SK-N-SH (cell line): ENCODE data around the gene CFAP100. TPM values are rescaled to one million over a fixed set of nuclear protein-coding genes. Genes with fewer than 3 reads are reported as not detected.

ENCODE experiments used
- CTCF ChIA-PET: fragments of 300-600, 350-600 bp; formaldehyde crosslinking; extraction: SDS; loops from one replicate; lab custom pipeline; 2021; lab: Yijun Ruan, JAX
- POLR2A ChIA-PET: fragments of 350-600 bp; sonication (Branson Sonifier 250); formaldehyde crosslinking; extraction: SDS; loops from one replicate; lab custom pipeline; 2020; ENCODE audit warnings: antibody characterized with exemption, inconsistent platforms; lab: Yijun Ruan, JAX
- DNase-seq: peaks from one replicate; pipeline ENCODE4 v3.0.0; 2012
- H2AFZ ChIP-seq: fragments of 200-600 bp; sonication (generic); 2 replicates; pipeline ENCODE4 v1.8.1; 2016; ENCODE audit warnings: antibody characterized with exemption, mild to moderate bottlenecking, low read depth
- H3F3A ChIP-seq: fragments of 200-600 bp; sonication (generic); replicated peaks from 2 replicates; pipeline ENCODE3; 2016; ENCODE audit warnings: antibody characterized with exemption, mild to moderate bottlenecking; ENCODE audit not compliant: insufficient read depth
- H3K27ac ChIP-seq, 2 experiments: fragments of 200-500 bp in 1 of 2; fragments of 200-600 bp in 1 of 2; sonication (Bioruptor generic) in 1 of 2; sonication (generic), shearing (Covaris generic) in 1 of 2; 2 replicates each; pipeline versions ENCODE4 v1.5.1 to v1.6.1; 2014 to 2016; ENCODE audit warnings: low read depth in 2 of 2, inconsistent platforms in 1 of 2, low read length in 1 of 2, mild to moderate bottlenecking in 1 of 2, mixed read lengths in 1 of 2
- H3K27me3 ChIP-seq: fragments of 200-600 bp; sonication (generic), shearing (Covaris generic); 2 replicates; pipeline ENCODE4 v1.6.1; 2016; ENCODE audit warnings: mixed run types; ENCODE audit not compliant: insufficient read depth
- H3K36me3 ChIP-seq, 2 experiments: fragments of 200-500 bp in 1 of 2; fragments of 200-600 bp in 1 of 2; sonication (Bioruptor generic) in 1 of 2; sonication (generic) in 1 of 2; replicated peaks in 1 of 2; 2 replicates each; pipeline versions ENCODE3 to v1.5.1; 2014 to 2016; ENCODE audit warnings: low read length in 1 of 2, mild to moderate bottlenecking in 1 of 2; ENCODE audit not compliant: insufficient read depth in 2 of 2, control insufficient read depth in 1 of 2
- H3K4me1 ChIP-seq, 2 experiments: fragments of 200-500 bp in 1 of 2; fragments of 200-600 bp in 1 of 2; sonication (Bioruptor generic) in 1 of 2; sonication (generic), shearing (Covaris generic) in 1 of 2; 2 replicates each; pipeline versions ENCODE4 v1.5.1 to v1.6.1; 2014 to 2016; ENCODE audit warnings: low read depth in 1 of 2, low read length in 1 of 2, mixed run types in 1 of 2; ENCODE audit not compliant: insufficient read depth in 2 of 2, control insufficient read depth in 1 of 2
- H3K4me2 ChIP-seq: fragments of 200-600 bp; sonication (generic), shearing (Covaris generic); 2 replicates; pipeline ENCODE4 v1.6.1; 2017; ENCODE audit warnings: mixed run types
- H3K4me3 ChIP-seq, 2 experiments: fragments of 200-500 bp in 1 of 2; fragments of 200-600 bp in 1 of 2; sonication (Bioruptor generic) in 1 of 2; sonication (generic), shearing (Covaris generic) in 1 of 2; 2 replicates each; pipeline versions ENCODE4 v1.5.1 to v1.8.1; 2014 to 2016; ENCODE audit warnings: low read depth in 2 of 2, inconsistent platforms in 1 of 2, low read length in 1 of 2, mild to moderate bottlenecking in 1 of 2, mixed read lengths in 1 of 2, moderate library complexity in 1 of 2
- H3K79me2 ChIP-seq: fragments of 200-600 bp; sonication (generic); 2 replicates; pipeline ENCODE4 v1.8.1; 2017; ENCODE audit warnings: mild to moderate bottlenecking; ENCODE audit not compliant: insufficient read depth
- H3K9ac ChIP-seq: fragments of 200-600 bp; sonication (generic); 2 replicates; pipeline ENCODE4 v1.6.1; 2017; ENCODE audit warnings: mixed run types
- H3K9me2 ChIP-seq: fragments of 200-600 bp; sonication (generic); 2 replicates; pipeline ENCODE4 v1.6.1; 2017; ENCODE audit warnings: mixed run types
- H3K9me3 ChIP-seq: fragments of 200-600 bp; sonication (generic); 2 replicates; pipeline ENCODE4 v1.6.1; 2017; ENCODE audit warnings: mixed run types, mild to moderate bottlenecking, moderate library complexity
- H4K20me1 ChIP-seq: fragments of 200-600 bp; sonication (generic); 2 replicates; pipeline ENCODE4 v1.6.1; 2017; ENCODE audit warnings: mild to moderate bottlenecking, mixed run types; ENCODE audit not compliant: insufficient read depth
- CHD2 ChIP-seq: fragments of 150-350 bp; IDR thresholded peaks from 2 replicates; pipeline ENCODE4 v1.6.1; 2018; ENCODE audit warnings: low read length; ENCODE audit not compliant: partially characterized antibody
- EP300 ChIP-seq, 2 experiments: IDR thresholded peaks; 2 replicates each; pipeline versions ENCODE4 v1.4.0 to v1.6.1; 2012; ENCODE audit warnings: borderline replicate concordance in 1 of 2, low read depth in 1 of 2, low read length in 1 of 2
- FOXJ3 ChIP-seq: sonication (generic); formaldehyde crosslinking; IDR thresholded peaks from 2 replicates; pipeline ENCODE4 v1.5.1; 2020; ENCODE audit warnings: mild to moderate bottlenecking, missing genetic modification reagents
- FOXM1 ChIP-seq: IDR thresholded peaks from 2 replicates; pipeline ENCODE4 v1.4.0; 2012; ENCODE audit warnings: low read depth, mild to moderate bottlenecking
- GABPA ChIP-seq: IDR thresholded peaks from 2 replicates; pipeline ENCODE4 v1.4.0; 2012; ENCODE audit warnings: low read depth, mild to moderate bottlenecking
- GATA2 ChIP-seq: sonication (generic); formaldehyde crosslinking; IDR thresholded peaks from 2 replicates; pipeline ENCODE4 v1.5.0; 2020; ENCODE audit warnings: mild to moderate bottlenecking, missing genetic modification reagents
- JUND ChIP-seq: IDR thresholded peaks from 2 replicates; pipeline ENCODE4 v1.4.0; 2012
- MEF2A ChIP-seq: IDR thresholded peaks from 2 replicates; pipeline ENCODE4 v1.4.0; 2012; ENCODE audit warnings: low read depth, borderline replicate concordance
- POLR2AphosphoS5 ChIP-seq: IDR thresholded peaks from 2 replicates; pipeline ENCODE4 v1.6.1; 2012; ENCODE audit warnings: low read depth, low read length
- RAD21 ChIP-seq: IDR thresholded peaks from 2 replicates; pipeline ENCODE4 v1.6.1; 2012; ENCODE audit warnings: mild to moderate bottlenecking, low read length
- RXRA ChIP-seq: IDR thresholded peaks from 2 replicates; pipeline ENCODE4 v1.4.0; 2012; ENCODE audit warnings: low read depth, mild to moderate bottlenecking, borderline replicate concordance
- SMC3 ChIP-seq: IDR thresholded peaks from 2 replicates; pipeline ENCODE4 v1.6.1; 2012; ENCODE audit warnings: low read depth, low read length, improper control_type of control experiment
- TAF1 ChIP-seq: IDR thresholded peaks from 2 replicates; pipeline ENCODE4 v1.6.1; 2012; ENCODE audit warnings: low read depth, mild to moderate bottlenecking, low read length, moderate library complexity, borderline replicate concordance
- TEAD4 ChIP-seq: IDR thresholded peaks from 2 replicates; pipeline ENCODE4 v1.4.0; 2012; ENCODE audit warnings: mild to moderate bottlenecking, borderline replicate concordance; ENCODE audit not compliant: insufficient read depth
- YY1 ChIP-seq: IDR thresholded peaks from 2 replicates; pipeline ENCODE4 v1.4.0; 2012; ENCODE audit warnings: low read depth, mild to moderate bottlenecking
- WGBS: methylation state at CpG from one replicate; pipeline ENCODE4 v1.1.6; 2017; ENCODE audit warnings: low lambda C conversion rate; 5-methylcytosine and 5-hydroxymethylcytosine counted together
- polyA plus RNA-seq, 3 experiments: library from polyadenylated mRNA; depleted of rRNA; stranded (reverse); fragments of >200 nt; gene quantifications; 2 replicates each; pipeline ENCODE4 v1.2.3, GENCODE V29; 2012
- TF ChIP-seq, protein P1 (sequence below): fragments of 150-350 bp; IDR thresholded peaks from 2 replicates; pipeline ENCODE4 v1.6.1; 2017; ENCODE audit warnings: antibody characterized with exemption, low read length, low read depth, borderline replicate concordance
- TF ChIP-seq, protein P2 (sequence below): IDR thresholded peaks from 2 replicates; pipeline ENCODE4 v1.4.0; 2012; ENCODE audit warnings: low read depth, borderline replicate concordance
- TF ChIP-seq, protein P3 (sequence below): fragments of 150-350 bp; IDR thresholded peaks from 2 replicates; pipeline ENCODE4 v1.6.1; 2016; ENCODE audit warnings: mild to moderate bottlenecking, low read depth, low read length
- TF ChIP-seq, protein P4 (sequence below): IDR thresholded peaks from 2 replicates; pipeline ENCODE4 v1.4.0; 2012; ENCODE audit warnings: low read depth

The CFAP100 gene
- polyA plus RNA-seq, 1 of the 3 experiments (the other 2 are of a cell fraction) = not detected

DNA sequence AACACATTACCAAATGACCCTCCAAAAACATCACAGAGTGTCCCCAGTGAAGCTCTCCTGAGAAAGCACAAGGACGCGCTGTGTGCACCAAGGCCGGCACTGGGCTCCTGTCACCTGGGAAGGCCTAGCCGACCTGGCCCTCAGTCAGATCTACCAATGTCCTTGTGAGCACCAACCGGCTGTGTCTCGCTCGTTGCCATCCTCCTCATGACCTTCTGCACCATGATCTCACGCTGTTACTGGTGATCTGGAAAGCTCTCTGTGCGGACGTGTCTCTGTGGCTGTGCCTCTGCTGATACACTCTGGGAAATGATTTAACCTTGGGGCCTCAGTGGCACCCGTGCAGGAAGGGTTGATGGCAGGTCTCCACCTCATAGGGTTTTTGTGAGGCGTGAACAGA is 56.8 kb downstream of the CFAP100 start:
- no peak overlapping the region for H2AFZ ChIP-seq
- no peak for DNase-seq
- ChIA-PET POLR2A (no interaction called here), CTCF (interaction anchor here (0.7 to 1.5 kb wide), 5 partner anchors 11 to 71 kb away, joined by 3 to 4 read pairs (median 3); partner anchors contain the start of gene ZXDC)
- H3K4me3 ChIP-seq = no peak overlapping the region
- no peaks in the 10 kb centered on the region for H3F3A ChIP-seq
- TF ChIP-seq JUND (no peak), CHD2 (no peak), RXRA (no peak), SMC3 (no peak)
- no peaks in the 10 kb centered on the region for H3K9me2 ChIP-seq
- no peak overlapping the region for H3K9ac ChIP-seq
- no peak overlapping the region for H3K4me2 ChIP-seq
- peaks cover 31 to 56% of the 10 kb centered on the region in 2 experiments for H3K36me3 ChIP-seq
- no peaks in the 10 kb centered on the region for H3K9me3 ChIP-seq
- WGBS = 98% methylated on average over 9 of the region's 12 CpGs
- no peak overlapping the region for H3K27ac ChIP-seq
- peaks cover 8% of the 10 kb centered on the region; the same call in 1 of the 2 replicates for H3K79me2 ChIP-seq
- peaks cover 10% of the 10 kb centered on the region for H4K20me1 ChIP-seq
- no peaks in the 10 kb centered on the region; a peak in 1 of 4 replicates for H3K4me1 ChIP-seq
- H3K27me3 ChIP-seq = no peaks in the 10 kb centered on the region

DNA sequence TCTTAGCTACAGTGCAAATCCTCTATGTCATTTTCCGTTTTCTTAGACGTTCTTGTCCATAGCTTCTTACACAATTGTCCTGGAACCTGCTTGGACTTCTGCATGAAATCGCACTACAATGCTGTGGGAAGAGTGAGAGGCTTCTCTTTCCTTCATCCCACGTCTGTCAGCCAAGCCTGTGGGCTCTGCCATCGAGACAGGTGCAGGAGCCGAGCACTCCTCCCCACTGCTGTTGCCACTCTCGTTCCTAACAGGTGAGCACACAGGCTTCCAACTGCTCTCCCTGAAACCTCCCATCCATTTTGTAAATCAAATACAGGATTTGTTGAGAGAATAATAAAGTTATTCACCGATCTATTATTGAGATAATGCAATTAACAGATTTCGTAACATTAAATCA is 57.5 kb downstream of the CFAP100 start:
- 85% methylated on average over 9 of the region's 9 CpGs for WGBS
- DNase-seq = no peak
- Histone ChIP-seq H3K4me2 (no peak overlapping the region), H3K9ac (no peak overlapping the region), H3K4me1 (peaks cover 0 to 2% of the 10 kb centered on the region in 2 experiments; a peak in 1 of 4 replicates), H2AFZ (no peak overlapping the region), H3K9me2 (no peaks in the 10 kb centered on the region), H3K27me3 (no peaks in the 10 kb centered on the region), H3K9me3 (no peaks in the 10 kb centered on the region), H3K36me3 (peaks cover 33 to 62% of the 10 kb centered on the region in 2 experiments), H4K20me1 (peaks cover 15% of the 10 kb centered on the region), H3K79me2 (peaks cover 8% of the 10 kb centered on the region; the same call in 1 of the 2 replicates), H3K4me3 (no peak overlapping the region), H3F3A (no peaks in the 10 kb centered on the region), H3K27ac (no peak overlapping the region)
- POLR2A ChIA-PET = no interaction called here
- TF ChIP-seq FOXJ3 (CRISPR knock-in tag) (no peak), JUND (no peak), TAF1 (no peak), GATA2 (no peak), EP300 (IDR thresholded peaks at IDR 0.05; ENCODE audit: borderline replicate concordance in 1 of 2, low read depth in 1 of 2, low read length in 1 of 2) (no peak), CHD2 (no peak), RXRA (no peak), YY1 (no peak), MEF2A (no peak), GABPA (no peak), POLR2AphosphoS5 (no peak), TEAD4 (no peak), FOXM1 (no peak), RAD21 (no peak)
- TF ChIP-seq, protein P1, sequence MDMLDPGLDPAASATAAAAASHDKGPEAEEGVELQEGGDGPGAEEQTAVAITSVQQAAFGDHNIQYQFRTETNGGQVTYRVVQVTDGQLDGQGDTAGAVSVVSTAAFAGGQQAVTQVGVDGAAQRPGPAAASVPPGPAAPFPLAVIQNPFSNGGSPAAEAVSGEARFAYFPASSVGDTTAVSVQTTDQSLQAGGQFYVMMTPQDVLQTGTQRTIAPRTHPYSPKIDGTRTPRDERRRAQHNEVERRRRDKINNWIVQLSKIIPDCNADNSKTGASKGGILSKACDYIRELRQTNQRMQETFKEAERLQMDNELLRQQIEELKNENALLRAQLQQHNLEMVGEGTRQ = no peak
- TF ChIP-seq, protein P2, sequence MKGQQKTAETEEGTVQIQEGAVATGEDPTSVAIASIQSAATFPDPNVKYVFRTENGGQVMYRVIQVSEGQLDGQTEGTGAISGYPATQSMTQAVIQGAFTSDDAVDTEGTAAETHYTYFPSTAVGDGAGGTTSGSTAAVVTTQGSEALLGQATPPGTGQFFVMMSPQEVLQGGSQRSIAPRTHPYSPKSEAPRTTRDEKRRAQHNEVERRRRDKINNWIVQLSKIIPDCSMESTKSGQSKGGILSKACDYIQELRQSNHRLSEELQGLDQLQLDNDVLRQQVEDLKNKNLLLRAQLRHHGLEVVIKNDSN = no peak
- TF ChIP-seq, protein P3, sequence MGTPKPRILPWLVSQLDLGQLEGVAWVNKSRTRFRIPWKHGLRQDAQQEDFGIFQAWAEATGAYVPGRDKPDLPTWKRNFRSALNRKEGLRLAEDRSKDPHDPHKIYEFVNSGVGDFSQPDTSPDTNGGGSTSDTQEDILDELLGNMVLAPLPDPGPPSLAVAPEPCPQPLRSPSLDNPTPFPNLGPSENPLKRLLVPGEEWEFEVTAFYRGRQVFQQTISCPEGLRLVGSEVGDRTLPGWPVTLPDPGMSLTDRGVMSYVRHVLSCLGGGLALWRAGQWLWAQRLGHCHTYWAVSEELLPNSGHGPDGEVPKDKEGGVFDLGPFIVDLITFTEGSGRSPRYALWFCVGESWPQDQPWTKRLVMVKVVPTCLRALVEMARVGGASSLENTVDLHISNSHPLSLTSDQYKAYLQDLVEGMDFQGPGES = no peak
- TF ChIP-seq, protein P4, sequence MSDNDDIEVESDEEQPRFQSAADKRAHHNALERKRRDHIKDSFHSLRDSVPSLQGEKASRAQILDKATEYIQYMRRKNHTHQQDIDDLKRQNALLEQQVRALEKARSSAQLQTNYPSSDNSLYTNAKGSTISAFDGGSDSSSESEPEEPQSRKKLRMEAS = no peak
- CTCF ChIA-PET = interaction anchor here (0.7 to 1.5 kb wide), 6 partner anchors 10 to 71 kb away, joined by 3 to 5 read pairs (median 3); partner anchors contain the start of gene ZXDC
